Keratinocyte (primary cell): Measurements from ENCODE around the gene CDX1.

Experiments used
- EZH2 ChIP-seq: IDR thresholded peaks from one replicate; pipeline ENCODE4 v1.6.1; 2012; ENCODE audit warnings: inconsistent platforms, mild to moderate bottlenecking, low read length, moderate library complexity
- TF ChIP-seq, protein P1 (sequence below), 3 experiments: IDR thresholded peaks in 1 of 3; conservative IDR thresholded peaks in 1 of 3; optimal IDR thresholded peaks in 1 of 3; 2 replicates in 2 of 3; 3 replicates in 1 of 3; pipeline versions ENCODE3 to v1.5.1; 2011; ENCODE audit warnings: low read length in 3 of 3, mild to moderate bottlenecking in 3 of 3, moderate library complexity in 2 of 3, control low read depth in 1 of 3, inconsistent platforms in 1 of 3; ENCODE audit not compliant: insufficient read depth in 2 of 3; ENCODE audit errors: extremely low read depth in 1 of 3

DNA sequence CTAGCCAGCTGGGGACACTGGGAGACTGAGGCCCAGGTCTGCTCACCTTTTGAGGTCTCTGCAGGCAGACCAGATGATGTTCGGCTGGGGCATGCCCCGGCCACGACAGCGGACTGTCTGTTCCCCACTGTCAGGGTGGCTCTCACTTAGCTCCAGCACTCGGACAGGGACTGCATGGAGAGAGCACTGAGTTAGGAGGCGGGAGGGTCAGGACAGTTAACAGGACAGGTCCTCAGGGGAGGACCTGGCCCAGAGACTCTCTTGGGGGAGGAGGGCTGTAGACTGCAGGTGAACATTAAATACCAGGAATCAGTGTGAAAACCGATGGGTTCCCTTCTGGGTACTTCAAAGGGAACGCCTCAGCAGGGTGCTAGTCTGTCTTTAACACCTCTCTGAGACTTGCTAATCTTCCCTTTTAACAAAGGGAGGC is 36.1 kb upstream of the CDX1 start:
- TF ChIP-seq, protein P1, sequence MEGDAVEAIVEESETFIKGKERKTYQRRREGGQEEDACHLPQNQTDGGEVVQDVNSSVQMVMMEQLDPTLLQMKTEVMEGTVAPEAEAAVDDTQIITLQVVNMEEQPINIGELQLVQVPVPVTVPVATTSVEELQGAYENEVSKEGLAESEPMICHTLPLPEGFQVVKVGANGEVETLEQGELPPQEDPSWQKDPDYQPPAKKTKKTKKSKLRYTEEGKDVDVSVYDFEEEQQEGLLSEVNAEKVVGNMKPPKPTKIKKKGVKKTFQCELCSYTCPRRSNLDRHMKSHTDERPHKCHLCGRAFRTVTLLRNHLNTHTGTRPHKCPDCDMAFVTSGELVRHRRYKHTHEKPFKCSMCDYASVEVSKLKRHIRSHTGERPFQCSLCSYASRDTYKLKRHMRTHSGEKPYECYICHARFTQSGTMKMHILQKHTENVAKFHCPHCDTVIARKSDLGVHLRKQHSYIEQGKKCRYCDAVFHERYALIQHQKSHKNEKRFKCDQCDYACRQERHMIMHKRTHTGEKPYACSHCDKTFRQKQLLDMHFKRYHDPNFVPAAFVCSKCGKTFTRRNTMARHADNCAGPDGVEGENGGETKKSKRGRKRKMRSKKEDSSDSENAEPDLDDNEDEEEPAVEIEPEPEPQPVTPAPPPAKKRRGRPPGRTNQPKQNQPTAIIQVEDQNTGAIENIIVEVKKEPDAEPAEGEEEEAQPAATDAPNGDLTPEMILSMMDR (optimal IDR thresholded peaks at IDR 0.05 in 1 of 3, IDR thresholded peaks at IDR 0.05 in 1 of 3, conservative IDR thresholded peaks at IDR 0.05 in 1 of 3; ENCODE audit: extremely low read depth in 1 of 3, insufficient read depth in 2 of 3, low read length in 3 of 3): no peak
- TF ChIP-seq EZH2: no peak
